Sciatic nerve (tissue), 2 donors: ENCODE results near the gene PLXDC2. TPM values are rescaled to one million over a fixed set of nuclear protein-coding genes. Genes with fewer than 3 reads are reported as not detected.

Experiments
- ATAC-seq: fragments of 200-7000 bp; cut with Tn5 transposase; one replicate; pipeline ENCODE4 v1.9.1; 2020; ENCODE audit warnings: mild to moderate bottlenecking, moderate library complexity
- DNase-seq: peaks from one replicate; pipeline ENCODE4 v3.0.0-alpha.2; 2020; ENCODE audit warnings: low spot score
- intact Hi-C: fragments of 100-400 bp; cut with DNase I; formaldehyde crosslinking; loops from one replicate; pipeline ENCODE4 v1.14.2; 2022
- total RNA-seq: library from RNA; stranded (reverse); fragmentation: NEBNext Ultra II Directional; extraction: Animal tissue kit (Norgen Biotek cat#: 25700); gene quantifications from one replicate; pipeline ENCODE4 v1.2.1, GENCODE V29; 2021
- donor health status: DM: no; HTN: no; CAD: no.
- donor health status: DM: no; HTN: no; CAD: no.

Gene PLXDC2
- total RNA-seq, 1 donor from 2014 or later = 118 TPM

DNA sequence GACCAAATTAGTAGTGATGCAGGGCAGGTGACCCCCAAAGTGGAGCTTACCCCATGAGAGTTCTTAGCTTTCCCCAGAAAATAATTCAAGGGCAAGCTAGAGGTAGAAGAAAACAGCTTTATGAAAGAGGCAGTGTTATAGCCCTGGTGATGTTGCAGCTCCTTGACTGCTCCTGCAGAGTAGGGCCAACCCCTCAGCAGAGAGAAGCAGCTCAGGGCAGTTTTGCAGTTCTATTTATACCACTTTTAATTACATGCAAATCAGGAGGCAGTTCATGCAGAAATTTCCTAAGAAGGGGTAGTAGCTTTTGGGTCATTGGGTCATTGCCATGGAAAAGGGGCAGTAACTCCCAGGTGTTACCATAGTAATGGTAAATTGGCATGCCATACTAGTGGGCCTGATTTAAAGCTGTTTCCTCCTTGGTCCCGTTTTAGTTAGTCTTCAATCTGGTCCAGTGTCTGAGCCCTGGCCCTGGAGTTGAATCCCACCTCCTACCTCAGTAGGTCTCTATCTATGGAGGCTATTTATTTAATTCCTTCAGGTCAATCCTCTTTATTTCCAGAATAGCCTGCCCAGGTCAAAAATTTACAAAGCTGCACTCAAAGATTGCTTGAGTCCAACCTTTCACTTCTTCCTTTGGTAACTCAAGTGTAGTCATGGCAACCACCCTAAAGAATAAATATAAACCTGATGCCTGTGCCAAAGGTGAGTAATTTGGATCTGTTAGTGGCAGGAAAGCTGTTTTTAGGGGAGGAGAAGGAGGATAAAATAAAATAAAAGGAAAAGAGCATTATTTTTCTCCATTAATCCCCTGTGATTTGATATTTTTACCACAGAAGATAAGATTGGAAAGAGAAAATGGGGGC, 29.5 kb downstream of the PLXDC2 start:
- intact Hi-C loops = no loop called here
- no peak for ATAC-seq

DNA sequence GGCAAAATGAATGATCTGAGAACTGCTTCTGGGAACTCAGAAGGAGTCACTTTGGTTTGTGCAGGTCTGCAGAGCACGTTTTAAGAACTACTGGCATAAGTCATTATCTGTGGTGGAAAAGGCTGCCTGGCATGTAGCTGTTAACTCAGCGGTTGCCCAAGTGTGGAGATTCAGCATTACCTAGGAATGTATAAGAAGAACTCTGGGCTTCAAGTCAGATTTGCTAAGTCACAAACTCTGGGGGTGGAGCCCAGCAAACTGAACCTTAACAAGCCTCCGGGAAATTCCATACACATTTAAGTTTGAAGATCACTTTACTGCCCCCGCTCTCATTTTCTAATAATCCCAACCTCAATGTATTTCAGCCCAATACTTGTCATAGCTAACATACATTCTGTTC, 31.1 kb downstream of the PLXDC2 start:
- ATAC-seq = no peak
- intact Hi-C loops = no loop called here
- no peak for DNase-seq

More for the DNA sequence above, 29.5 kb downstream of the PLXDC2 start:
- no peak for DNase-seq

DNA sequence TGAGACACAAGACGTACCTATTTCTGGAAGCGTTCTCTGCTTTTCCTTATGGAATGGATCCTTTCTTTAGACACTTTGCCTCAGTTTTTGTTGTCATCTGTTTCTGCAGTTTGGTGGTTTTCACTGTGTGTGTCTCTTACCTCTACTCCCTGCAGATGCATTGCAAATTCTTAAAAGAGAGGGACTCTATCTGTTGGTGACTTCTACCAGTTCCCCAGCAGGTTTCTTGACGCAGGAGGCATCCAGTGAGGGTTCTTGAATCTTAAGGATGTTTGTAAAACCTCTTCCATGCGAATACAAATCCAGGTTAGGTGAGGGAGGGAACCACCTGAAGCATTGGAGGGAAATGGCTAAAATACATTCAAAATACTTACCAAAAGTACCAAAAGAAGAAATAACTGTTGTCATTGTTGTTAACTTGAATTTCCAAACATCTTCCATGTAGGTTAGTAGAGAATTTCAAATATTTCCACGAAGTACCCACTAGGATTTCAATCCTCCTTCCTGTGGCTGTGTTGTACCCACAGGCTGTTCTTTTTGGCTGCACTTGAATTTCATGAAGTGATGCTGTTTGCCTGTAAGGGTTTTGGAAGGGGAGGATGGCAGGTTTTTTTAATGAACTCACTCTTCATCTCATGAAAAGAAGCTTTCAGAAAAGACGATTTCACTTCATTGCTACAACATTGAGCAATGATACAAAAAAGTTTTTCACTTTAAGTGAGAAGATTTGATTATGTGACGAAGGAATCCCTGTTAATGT, 32.2 kb downstream of the PLXDC2 start:
- DNase-seq (no peak), ATAC-seq (no peak)
- intact Hi-C loops = no loop called here

DNA sequence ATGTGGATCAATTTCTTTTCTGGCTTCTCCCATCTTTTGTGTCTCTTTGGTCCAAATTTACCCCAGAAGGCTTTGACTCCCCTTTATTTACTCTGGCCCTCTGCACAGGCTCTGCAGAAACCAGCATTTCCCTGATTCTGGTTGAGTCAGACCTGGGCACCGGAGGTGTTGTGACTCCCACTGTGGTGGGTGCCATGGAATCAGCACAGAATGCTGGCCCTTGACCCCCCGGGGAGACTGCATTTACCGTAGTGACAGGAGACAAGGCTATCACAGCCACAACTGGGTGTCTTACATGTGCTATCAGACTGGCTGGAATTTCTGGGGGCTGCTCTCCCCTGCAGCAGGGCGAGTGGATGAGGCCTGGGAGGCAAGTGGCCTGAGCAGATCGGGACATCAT, 37.6 kb downstream of the PLXDC2 start:
- no peak for ATAC-seq
- DNase-seq = no peak
- intact Hi-C loops = no loop called here

DNA sequence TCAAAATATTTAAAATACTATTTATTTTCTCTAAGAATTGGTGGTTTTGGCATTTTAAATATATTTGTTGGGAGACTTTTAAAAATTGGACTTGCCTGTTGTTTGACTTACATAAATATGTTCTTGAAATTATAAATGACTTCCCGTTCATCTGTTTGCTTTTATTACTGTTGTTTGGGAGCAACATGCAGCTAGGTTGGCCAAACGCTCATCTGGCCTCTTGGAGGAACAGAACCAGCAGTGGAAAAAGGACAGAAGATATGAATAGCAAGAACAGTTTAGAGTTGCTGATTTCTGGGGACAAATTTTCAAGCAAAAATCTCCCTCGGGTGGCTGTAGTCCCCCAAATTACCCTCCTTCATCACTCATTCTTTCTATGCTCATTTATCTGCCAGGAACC, 41.6 kb downstream of the PLXDC2 start:
- intact Hi-C loops = no loop called here
- no peak for ATAC-seq
- DNase-seq = no peak

DNA sequence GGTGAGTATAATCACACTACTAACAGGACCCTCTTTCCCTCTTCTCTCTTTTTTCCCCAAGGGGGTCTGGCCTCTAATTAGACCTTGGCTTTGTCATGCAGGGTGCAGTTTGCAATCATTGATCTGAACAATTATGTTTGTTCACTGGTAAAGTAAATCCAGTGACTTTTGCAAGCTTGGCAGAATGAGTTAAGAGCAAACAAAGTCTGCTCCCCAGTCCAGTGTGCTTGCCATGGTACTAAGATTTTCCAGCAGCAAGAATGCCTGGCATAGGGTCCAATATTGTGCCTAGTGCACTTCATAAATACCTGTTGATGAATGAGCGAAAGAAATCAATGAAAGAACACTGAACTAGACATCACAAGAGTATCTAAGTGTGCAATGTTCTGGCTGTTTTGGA, 43.9 kb downstream of the PLXDC2 start:
- DNase-seq (no peak), ATAC-seq (no peak)
- intact Hi-C loops = no loop called here

DNA sequence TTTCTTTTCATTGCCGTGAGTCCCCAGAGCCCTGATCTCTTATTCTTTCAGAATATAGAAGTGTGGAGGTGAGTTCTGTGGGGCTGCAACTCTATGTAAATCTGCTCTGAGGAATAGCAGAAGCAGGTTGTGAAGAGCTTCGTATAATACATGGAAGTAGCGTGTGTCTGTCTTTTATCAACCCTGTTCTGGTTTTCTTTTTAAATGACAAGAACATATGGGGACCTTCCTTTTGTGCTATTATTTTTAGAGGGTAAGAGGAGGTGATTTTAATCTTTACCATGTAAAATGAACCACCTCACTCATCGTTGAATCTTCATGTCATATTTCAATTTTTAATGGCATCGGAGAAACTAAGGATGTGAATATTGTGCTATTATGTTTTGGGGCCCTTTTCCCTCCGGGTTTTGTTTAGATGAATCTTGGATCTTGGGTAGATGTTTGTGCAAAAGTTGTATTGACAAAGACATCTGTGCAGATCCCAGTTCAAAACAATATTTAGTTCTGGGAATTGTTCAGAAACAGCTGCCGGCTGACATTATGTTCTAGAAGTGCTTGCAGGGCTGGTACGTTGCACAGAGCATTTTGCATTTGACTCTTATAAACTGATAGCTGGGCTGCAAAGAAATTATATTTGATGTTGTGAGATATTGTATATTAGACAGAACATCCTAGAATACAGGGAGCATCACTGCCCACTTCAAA, 46.7 kb downstream of the PLXDC2 start:
- no peak for ATAC-seq
- no peak for DNase-seq
- intact Hi-C loops = no loop called here

DNA sequence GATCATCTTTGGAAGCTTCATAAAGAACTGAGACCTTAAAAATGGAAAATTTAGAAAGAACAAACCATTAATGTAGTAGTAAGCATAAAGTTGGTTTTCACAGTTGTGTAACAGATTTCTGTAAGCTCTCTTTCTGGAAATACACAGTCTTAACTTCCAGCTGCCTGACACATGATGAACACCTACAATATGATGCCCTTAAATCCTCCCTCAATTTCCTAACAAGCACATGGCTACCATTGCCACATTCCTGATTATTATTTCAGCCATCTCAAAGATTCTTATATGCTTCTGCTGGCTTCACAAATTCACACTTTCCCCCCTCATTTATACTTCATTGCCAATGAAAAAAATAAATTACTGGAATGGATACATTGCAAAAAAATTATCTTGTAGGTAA, 49.4 kb downstream of the PLXDC2 start:
- DNase-seq = no peak
- ATAC-seq = no peak
- intact Hi-C loops = no loop called here

DNA sequence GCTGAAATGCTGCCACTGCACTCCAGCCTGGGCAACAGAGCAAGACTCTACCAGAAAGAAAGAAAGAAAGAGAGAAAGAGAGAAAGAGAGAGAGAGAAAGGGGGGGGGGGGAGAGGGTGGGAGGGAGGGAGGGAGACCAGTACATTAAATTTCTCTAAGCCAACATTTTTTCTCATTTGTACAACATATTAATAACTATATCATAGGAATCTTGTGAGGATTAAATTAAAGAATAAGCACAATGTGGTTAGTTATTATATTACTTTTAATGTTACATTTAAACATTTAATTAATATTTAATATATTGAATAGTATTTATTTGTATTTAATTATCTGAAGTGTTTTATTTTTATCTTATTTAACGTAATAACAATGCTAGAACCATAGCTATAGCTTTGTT, 53.1 kb downstream of the PLXDC2 start:
- ATAC-seq (no peak), DNase-seq (no peak)
- intact Hi-C loops = no loop called here

DNA sequence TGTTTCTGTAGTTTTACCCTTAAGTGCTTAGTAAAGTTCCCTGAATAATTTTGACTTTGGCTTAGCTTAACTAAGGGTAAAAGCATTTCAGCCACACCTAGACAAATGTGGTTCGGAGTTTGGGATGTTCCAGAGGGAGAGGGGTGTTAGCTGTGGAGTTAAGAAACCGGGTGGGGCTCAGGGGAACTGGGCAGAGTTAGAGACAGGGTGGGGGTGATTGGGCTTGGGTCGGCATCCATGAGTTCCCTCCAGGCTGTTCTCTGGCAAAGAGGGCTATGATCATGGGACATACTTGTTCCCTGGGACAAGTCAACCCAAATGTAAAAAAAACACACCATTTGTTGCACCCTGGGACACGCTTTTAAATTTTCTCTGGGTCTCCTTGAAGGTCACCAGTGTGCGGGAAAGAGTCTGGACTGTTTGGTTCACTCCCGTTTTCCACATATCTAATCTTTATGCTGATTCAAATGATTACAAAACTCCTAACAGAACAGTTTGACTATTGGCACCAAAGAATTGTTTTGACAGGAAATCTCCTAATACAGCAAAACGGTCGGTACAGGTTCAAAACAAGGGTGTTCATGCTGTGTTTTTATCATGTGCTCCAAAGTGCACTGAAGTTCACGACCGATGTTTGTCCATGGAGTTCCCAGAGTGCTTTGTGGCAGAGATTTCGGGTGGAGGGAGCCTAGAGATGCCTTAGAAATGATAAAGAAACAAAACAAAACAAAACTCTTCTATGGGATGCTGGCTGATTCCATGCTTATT, 56.5 kb downstream of the PLXDC2 start:
- ATAC-seq (peak; percentile 26), DNase-seq (no peak)
- intact Hi-C loops = no loop called here

DNA sequence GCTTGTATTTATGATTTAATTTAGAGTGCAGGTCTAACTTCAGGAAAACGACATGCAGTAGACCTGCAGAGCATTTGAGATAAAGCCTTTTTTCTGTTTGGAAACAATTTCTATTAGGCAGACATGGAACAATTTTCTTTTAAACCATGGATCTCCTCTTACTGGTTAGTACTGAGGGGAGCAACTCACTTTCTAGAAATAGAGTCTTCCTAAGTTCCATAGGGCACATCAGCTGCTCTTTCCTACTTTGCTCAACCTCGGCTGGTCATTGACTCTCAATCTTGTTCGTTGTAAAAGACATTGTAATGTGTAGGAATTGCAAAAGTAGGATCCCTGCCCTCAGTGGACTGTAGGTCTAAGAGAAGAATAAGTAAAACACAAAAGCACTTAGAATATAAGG, 58.0 kb downstream of the PLXDC2 start:
- ATAC-seq (no peak), DNase-seq (no peak)
- intact Hi-C loops = no loop called here

DNA sequence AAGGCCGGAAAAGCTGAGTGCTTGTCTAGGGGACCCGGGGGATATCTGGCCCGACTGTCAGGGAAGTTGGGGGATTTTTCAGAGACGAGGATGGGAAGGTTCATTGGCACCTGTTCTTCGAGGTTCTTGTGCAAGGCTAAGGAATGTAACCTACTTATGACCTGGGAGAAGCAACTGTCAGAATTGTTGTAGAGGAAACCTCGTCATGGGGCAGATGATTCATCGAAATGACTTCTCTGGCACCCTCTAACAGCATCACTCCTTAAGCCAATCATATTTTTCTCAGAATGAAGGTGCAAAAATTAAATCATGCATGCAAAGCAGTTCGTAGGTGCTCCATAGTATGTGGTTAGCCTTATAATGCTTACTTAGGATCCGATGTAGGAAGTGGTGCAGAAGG, 58.6 kb downstream of the PLXDC2 start:
- intact Hi-C loops = no loop called here
- ATAC-seq = no peak
- DNase-seq = no peak

DNA sequence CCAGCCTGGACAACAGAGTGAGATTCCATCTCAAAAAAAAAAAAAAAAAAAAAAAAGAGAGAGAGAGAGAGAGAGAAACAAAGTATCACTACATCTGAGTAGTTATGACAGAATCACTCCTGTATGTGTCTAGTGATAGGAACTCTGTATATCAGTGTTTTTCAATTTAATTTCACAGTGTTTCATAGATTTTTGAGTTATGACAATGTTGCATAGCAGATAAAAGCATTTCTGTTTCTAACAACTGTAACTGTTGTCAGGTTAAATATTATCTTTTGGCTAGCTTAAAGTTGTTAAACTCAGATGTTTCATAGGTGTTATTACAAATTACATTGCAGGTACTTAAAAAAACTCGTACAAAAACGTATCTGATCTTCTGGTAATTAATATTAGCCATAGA, 60.3 kb downstream of the PLXDC2 start:
- ATAC-seq = no peak
- intact Hi-C loops = no loop called here
- DNase-seq = no peak

DNA sequence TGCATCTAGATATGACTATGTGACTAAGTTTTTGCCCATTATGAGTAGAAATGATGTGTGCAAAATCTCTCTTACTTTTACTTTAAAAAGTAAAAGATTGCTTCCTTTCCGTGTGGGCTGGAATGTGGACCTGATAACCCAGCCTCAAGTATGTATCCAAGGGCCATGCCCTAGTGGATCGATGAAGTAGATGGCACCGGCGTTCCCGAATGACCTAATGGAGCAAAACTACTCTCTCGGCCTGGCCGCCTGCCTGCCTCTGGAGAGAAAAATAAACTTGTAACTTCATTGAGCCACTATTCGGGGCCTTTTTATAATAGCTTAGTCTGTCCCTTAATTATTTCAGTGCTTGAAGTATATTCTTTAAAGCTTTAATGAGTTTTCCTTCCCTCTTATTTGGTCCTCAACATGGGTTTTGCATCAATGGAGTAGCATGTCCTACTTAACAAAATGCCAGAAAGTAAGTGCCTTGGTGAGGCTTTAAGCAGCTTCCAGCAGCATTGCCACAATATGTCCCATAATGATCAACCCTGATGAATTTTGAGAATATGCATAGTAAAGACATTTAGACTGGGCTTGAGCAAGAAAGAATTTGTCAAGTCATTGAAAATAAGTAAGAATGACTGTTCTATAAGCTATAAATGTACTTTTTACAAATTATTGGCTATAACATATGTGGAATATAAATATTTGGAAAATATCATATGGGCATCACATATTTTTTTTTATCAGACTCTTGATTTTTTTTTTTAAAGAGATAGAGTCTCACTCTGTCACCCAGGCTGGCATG, 61.4 kb downstream of the PLXDC2 start:
- intact Hi-C loops = no loop called here
- ATAC-seq (no peak), DNase-seq (no peak)

DNA sequence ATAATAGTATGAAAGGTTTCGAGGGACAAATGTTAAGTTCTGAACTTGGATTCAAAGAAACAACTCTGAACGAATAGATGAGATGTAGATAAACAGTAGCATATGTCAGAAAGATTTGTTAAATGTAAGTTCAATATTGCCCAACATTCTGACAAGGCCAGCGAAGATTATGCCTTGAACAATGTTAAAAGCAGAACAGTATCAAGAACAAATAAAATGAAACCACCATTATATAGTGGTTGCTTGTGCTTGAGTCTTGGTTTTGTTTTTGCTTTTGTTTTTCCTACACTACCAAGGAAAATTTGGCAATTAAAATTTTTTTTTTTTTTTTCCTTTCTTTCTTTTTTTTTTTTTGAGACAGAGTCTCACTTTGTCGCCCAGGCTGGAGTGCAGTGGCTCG, 66.4 kb downstream of the PLXDC2 start:
- ATAC-seq (no peak), DNase-seq (no peak)
- intact Hi-C loops = no loop called here

DNA sequence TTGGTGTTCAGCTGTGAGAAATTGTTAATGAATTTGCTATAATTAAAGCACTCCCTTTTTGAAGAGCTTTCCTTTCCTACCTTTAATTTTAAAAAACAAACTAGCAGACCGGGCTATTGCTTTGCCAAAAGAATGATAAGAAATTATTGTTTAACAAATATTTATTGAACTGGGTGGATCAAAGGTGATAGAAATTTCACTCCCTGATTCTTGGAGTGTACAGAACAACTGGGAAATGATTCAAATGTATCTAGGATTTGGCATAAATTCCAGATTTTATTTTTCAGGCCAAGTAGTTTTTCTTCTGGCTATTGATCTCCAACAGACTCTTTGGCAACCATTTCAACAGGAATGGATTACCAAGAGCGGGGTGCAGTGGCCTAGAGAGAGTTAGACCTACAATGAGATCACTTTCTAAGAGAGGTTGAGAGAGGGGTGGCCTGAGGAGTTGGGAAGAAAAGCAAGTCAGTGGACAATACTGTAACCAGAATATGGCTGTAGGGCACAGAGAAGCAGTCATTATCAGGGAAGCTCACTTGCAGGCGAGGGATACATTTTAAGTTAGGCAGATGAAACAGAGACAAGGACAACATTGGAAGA, 71.9 kb downstream of the PLXDC2 start:
- intact Hi-C loops = no loop called here
- no peak for DNase-seq
- no peak for ATAC-seq

DNA sequence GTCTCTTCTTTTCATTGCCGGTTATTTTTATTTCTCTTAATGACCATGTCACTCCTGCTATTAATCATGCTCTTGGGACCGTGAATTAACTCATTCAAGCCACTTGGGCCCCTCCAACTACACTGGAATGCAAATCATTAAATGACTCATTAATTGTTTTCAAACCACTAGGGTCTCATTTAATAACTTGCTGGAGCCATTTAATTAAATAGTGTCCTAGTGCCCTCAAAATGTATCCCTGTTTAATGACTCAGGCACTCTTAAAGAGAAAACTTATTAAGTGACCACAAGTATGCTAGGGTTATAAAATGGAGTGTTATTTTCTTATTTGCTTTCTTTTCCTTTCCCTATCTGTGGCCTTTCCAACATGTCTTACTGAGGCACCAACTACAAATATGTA, 73.0 kb downstream of the PLXDC2 start:
- no peak for ATAC-seq
- no peak for DNase-seq
- intact Hi-C loops = no loop called here

DNA sequence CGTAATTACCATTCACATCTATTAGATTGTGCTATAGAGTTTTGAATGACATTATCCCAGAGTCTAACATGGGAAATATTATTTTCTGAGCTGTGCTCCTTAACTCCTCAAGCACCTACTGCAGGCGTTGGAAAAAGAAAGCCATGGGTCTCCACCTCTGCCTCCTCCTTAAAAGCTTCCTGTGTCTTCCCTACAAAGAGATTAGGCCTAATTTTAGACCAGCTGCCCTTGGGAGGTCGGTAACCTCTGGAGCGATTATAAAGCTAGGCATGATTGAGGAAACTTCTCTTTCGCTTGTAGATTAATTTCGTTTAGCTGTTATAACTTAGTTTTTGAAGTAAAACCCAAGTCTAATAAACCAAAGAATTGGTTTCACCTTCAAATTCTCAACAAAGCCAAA, 75.2 kb downstream of the PLXDC2 start:
- intact Hi-C loops = no loop called here
- DNase-seq = no peak
- no peak for ATAC-seq
